ENCODE results near the gene RSPO3.

GRCh38 chr6:127186889-127187288 lies 68.4 kb downstream of the RSPO3 start:
- TF ChIP-seq POLR2AphosphoS5 (IDR thresholded peaks at IDR 0.05; ENCODE audit: borderline replicate concordance, low read depth, low read length) (no peak), EZH2 (IDR thresholded peaks at IDR 0.05) (no peak)

All from SK-N-MC (cell line).